Astrocyte of the spinal cord (primary cell): ENCODE measurements around the gene EGFR.

Experiments
- DNase-seq: peaks from one replicate; pipeline ENCODE4 v3.0.0; 2011; ENCODE audit warnings: low read depth, low spot score
- H3K4me3 ChIP-seq: 2 replicates; pipeline ENCODE4 v1.5.1; 2011; ENCODE audit warnings: low read depth, mild to moderate bottlenecking, low read length, moderate library complexity
- CTCF ChIP-seq: IDR thresholded peaks from 2 replicates; pipeline ENCODE4 v1.5.1; 2012; ENCODE audit warnings: low read depth, mild to moderate bottlenecking, low read length, inconsistent platforms
- in situ Hi-C: cut with HindIII; loops from 2 replicates; pipeline ENCODE4 v1.10.0; 2017; ENCODE audit warnings: low sequenced_read_pairs

EGFR gene

GRCh38 chr7:55130395-55131141 is 111.8 kb downstream of the EGFR start:
- in situ Hi-C loops, result no loop called here
- H3K4me3 ChIP-seq, result no peak overlapping the region
- peak; percentile 93 for DNase-seq
- no peak for TF ChIP-seq CTCF

GRCh38 chr7:55131142-55131929 is 112.5 kb downstream of the EGFR start:
- no peak for TF ChIP-seq CTCF
- no peak overlapping the region for H3K4me3 ChIP-seq
- DNase-seq, result no peak
- in situ Hi-C loops, result no loop called here

GRCh38 chr7:55132550-55132889 is 113.7 kb downstream of the EGFR start:
- no peak for DNase-seq
- in situ Hi-C loops, result no loop called here
- H3K4me3 ChIP-seq, result no peak overlapping the region
- no peak for TF ChIP-seq CTCF

- no peak overlapping the region for H3K4me3 ChIP-seq
- DNase-seq, result peak; percentile 99
- in situ Hi-C loops, result no loop called here
- no peak for TF ChIP-seq CTCF
These were observed 114.2 kb downstream of the EGFR start for GRCh38 chr7:55132890-55133551.

- peak; percentile 97 for DNase-seq
- in situ Hi-C loops, result no loop called here
- no peak for TF ChIP-seq CTCF
- H3K4me3 ChIP-seq, result no peak overlapping the region
These were observed 115.0 kb downstream of the EGFR start for GRCh38 chr7:55133630-55134358.

- no peak for TF ChIP-seq CTCF
- no peak for DNase-seq
- H3K4me3 ChIP-seq, result no peak overlapping the region
- in situ Hi-C loops, result no loop called here
These were observed 115.5 kb downstream of the EGFR start for GRCh38 chr7:55134359-55134725.
